ENCODE measurements around the gene ZNF410. TPM values are rescaled to one million over a fixed set of nuclear protein-coding genes. Genes with fewer than 3 reads are reported as not detected.
A peak's percentile ranks its signal among the peaks of the same experiment; 100 is the strongest.
"Not testable (repeated sequence)": the region's sequence is repeated elsewhere in the genome, so short reads cannot be mapped to it uniquely, and the experiment has no call there.

Gene ZNF410
- 44.6 TPM for polyA plus RNA-seq (2013, experiment 1 of 2; ENCODE audit: insufficient read length)
- 45.2 TPM for polyA plus RNA-seq (2013, experiment 2 of 2; ENCODE audit: insufficient read length)

GRCh38 chr14:73886449-73887317 lies at the start of gene ZNF410:
Gene ZNF410, plus strand, starts transcription at chr14:73886859. Its CDS starts 5,317 bp downstream, at chr14:73892176.
- DNase-seq, result peak; percentile 98

DNA sequence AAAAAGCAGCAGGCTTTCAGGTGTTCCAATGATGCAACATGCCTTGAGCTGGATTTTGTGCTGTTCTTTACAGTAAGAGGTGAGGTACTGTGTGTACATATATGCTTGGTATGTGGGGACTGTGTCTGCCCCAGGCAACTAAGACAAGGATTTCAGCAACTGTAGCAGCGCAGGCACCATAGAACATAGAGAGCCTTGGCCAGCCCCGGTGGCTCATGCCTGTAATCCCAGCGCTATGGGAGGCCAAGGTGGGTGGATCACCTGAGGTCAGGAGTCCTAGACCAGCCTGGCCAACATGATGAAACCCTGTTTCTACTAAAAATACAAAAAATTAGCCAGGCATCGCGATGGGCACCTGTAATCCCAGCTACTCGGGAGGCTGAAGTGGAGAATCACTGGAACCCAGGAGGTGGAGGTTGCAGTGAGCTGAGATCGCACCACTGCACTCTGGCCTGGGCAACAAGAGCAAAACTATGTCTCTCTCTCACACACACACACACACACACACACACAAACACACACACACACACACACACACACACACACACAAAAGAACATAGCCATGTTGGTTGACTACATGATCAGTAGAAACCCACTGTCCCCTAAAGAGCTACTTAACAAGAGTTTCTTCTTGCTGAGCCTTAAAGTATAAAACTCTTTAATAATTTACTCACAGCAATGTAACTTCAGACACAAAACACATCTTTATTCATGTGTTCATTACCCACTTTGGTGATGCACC lies 48.2 kb upstream of the ZNF410 start:
- not testable (repeated sequence) for DNase-seq

DNA sequence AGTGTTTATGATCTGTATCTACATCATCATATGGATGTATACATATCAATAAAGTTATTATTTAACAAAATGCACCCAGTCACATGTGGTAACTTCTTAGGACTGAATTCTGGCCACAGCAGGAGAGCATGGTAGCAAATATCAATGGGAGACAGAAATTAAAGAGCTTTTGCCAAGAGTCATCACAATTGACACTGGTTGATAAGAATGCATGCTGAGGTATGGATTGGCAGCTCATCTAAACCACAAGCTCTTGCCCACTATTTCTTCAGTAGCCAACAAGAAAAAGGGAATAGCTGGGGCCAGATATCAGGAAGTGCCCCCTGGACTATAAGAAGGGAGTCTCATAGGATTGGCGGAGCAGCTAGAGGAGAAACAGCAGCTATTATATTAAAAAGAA lies 44.5 kb upstream of the ZNF410 start:
- DNase-seq, result no peak

DNA sequence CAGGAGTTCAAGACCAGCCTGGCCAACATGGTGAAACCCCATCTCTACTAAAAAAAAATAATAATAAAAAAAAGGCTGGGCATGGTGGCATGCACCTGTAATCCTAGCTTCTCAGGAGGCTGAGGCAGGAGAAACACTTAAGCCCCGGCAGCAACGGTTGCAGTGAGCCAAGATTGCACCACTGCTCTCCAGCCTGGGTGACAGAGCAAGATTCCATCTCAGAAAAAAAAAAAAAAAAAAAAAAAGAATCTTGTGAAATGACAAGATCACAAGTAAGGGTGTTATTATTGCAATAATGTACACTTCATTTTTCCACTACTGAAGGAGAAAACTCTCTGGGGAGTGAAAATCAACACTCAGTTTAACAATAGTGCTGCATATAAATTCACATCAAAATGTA lies 43.8 kb upstream of the ZNF410 start:
- no peak for DNase-seq

DNA sequence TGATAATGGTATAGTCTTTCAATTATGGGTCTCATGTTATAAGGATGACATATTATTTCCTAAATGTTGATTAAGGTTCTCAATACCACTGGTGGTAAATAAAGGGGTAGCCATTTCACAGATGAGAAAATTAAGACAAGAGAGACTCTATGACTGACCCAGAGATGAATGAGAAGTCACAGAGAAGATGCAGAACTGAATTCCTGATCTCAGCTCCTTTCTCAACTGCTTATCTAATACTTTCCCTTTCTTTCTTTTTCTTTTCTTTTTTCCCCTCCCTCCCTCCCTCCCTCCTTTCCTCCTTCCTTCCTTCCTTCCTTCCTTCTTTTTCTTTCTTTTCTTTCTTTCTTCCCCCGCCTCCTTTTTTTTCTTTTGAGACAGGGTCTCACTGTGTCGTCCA lies 43.4 kb upstream of the ZNF410 start:
- no peak for DNase-seq

DNA sequence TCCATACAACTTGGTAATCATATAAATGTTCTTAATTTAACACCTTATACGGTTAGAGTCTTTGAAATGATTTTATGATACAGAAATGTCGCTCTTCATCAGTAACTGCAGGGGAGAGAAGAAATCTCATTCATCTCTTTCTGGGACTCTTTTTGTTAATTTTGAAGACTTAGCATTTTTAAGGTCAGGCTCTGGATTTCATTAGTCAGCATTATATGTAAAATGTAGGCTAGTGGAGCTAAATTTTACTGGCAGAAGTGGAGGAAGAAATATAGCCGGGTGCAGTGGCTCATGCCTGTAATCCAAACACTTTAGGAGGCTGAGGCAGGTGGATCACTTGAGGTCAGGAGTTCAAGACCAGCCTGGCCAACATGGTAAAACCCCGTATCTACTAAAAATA lies 39.7 kb upstream of the ZNF410 start:
- no peak for DNase-seq

- no peak for DNase-seq
Measured at GRCh38 chr14:73851000-73851399, 35.7 kb upstream of the ZNF410 start.

- peak; percentile 98 for DNase-seq
Measured at GRCh38 chr14:73851567-73852382, 34.9 kb upstream of the ZNF410 start, which contains the start of gene PTGR2. Gene PTGR2, plus strand, starts transcription at chr14:73851831. Its CDS starts 7,032 bp downstream, at chr14:73858863.

GRCh38 chr14:73859145-73859544 lies 27.5 kb upstream of the ZNF410 start:
- DNase-seq, result no peak

- no peak for DNase-seq
Measured at GRCh38 chr14:73861073-73861472, 25.6 kb upstream of the ZNF410 start.

DNA sequence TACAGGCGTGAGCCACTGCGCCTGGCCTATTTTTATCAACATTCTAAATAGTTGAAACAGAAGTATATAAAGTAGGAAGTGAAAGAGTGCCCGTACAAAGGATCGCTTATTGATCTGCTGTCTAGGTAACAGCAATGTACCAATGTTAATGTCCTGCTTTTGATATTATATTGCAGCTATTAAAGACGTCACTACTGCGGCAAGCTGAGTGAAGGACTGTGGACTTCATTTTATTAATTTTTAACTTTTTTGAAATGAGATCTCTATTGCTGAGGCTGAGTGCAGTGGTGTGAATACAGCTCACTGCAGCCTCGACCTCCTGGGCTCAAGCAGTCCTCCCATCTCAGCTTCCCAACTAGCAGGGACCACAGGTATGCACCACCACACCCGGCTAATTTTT lies 24.2 kb upstream of the ZNF410 start:
- no peak for DNase-seq

GRCh38 chr14:73863209-73863608 lies 23.4 kb upstream of the ZNF410 start:
- no peak for DNase-seq

GRCh38 chr14:73865534-73866113 lies 21.0 kb upstream of the ZNF410 start:
- DNase-seq, result no peak

GRCh38 chr14:73869754-73870153 lies 16.9 kb upstream of the ZNF410 start:
- DNase-seq, result not testable (repeated sequence)

DNA sequence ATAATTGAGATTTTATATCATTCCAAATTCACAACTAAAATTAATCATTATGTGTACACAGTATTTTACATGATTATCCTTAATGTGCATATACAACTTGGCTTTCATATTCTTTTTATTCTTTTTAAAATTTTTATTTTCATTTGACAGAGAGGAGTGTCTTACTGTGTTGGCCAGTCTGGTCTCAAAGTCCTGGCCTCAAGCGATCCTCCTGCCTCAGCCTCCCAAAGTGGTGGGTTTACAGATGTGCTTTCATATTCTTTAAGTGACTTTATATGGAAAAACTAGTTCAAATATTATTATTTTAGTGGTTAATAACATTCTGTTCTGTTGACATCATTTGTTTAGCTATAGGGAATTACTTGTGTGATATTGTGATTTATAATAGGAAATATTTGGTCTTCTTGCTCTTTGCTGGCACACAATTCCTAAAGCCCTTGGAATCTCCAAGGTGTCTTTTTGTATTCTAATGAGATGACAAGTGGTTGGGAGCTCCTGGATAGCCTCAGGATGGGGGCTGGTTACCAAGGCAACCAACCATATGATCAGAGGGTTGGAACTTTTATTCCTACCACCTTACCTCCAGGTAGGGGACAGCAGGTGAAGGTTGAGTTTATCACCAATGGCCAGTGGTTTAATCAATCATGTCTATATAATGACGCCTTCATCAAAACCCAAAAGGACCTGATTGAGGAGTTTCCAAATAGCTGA lies 16.0 kb upstream of the ZNF410 start:
- no peak for DNase-seq

DNA sequence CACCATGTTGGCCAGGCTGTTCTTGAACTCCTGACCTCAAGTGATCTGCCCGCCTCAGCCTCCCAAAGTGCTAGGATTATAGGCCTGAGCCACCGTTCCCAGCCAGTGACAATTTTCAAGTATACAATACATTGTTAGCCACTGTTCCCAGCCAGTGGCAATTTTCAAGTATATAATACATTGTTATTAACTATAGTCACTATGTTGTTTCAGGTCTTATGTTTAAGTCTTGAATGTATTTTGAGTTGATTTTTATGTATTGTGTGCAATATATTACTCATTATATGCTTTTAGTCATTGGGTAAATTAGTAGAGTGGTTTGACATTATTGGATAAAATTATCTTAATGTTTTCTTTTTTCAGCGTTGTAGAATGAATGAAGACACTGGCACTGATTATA lies 13.0 kb upstream of the ZNF410 start:
- DNase-seq, result no peak

DNA sequence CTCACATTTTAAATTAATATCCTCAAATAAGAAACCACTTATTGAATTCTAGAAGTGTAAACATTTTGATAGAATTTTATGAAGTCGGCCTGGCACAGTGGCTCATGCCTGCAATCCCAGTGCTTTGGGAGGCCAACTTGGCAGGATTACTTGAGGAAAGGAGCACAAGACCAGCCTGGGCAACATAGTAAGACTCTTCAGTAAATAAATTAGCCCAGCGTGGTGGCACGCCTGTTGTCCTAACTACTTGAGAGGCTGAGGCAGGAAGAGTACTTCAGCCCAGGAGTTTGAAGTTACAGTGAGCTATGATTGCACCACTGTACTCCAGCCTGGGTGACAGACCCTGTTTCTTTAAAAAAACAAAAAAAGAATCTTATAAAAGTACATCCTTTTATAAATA lies 8.9 kb upstream of the ZNF410 start:
- DNase-seq, result no peak

GRCh38 chr14:73878436-73878835 lies 8.2 kb upstream of the ZNF410 start:
- no peak for DNase-seq

- no peak for DNase-seq
Measured at GRCh38 chr14:73879027-73879426, 7.6 kb upstream of the ZNF410 start.

DNA sequence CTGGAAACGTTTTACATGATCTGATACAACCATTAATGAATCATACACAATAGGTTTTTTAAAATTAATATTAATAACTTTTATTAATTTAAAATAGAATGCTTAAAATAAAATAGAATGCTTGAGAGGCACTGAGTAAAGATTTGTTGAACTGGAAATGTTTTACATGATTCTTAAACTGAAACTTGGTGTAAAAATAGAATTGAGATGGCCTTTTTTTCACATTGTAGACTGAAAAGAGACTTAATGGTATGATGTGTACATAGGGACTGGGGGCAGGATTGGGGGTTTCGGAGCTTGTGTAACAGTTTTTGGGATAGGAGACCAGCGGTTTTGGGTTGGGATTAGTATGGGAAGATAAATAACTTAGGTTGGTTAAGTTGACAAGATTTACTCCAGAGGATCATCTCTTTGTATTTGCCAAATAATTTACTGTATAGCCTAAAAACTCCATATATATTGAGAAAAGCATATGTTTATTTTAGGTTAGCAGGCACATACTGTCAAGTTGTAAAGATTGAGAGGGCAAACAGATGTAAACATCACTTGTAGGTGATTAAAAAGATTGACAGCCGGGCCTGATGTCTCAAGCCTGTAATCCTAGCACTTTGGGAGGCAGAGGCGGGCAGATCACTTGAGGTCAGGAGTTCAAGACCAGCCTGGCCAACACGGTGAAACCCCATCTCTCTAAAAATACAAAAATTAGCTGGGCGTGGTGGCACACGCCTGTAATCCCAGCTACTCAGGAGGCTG lies 2.0 kb upstream of the ZNF410 start:
- DNase-seq, result no peak

DNA sequence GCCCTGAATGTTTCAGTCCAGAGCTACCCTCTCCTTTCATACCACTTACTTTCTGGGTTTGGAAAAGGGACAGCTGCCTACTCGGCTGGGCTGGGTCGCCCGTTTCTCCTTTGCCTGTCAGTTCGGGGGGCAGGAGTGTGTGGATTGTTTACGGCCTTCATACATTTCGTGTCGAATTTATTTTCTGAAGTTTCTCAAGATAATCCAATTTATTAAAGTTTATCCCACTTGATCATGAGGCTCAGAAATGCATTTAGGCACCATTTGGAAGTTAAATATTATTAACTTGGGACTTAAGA lies 608 bp downstream of the ZNF410 start:
- no peak for DNase-seq
